DOHH2 (cell line): ENCODE data around the gene CARNS1.
A peak's percentile ranks its signal among the peaks of the same experiment; 100 is the strongest.

Source experiments
- H3F3A ChIP-seq: fragments of 200-600 bp; sonication (generic), shearing (Covaris generic); 2 replicates; pipeline ENCODE4 v1.6.0; 2016; ENCODE audit warnings: antibody characterized with exemption, mild to moderate bottlenecking; ENCODE audit not compliant: control insufficient read depth, insufficient read depth
- H3K27ac ChIP-seq: fragments of 200-600 bp; sonication (generic); 2 replicates; pipeline ENCODE4 v1.5.1; 2014; ENCODE audit warnings: low read depth, mild to moderate bottlenecking, low read length, moderate library complexity
- H3K27me3 ChIP-seq: fragments of 200-600 bp; sonication (generic); 2 replicates; pipeline ENCODE4 v1.6.1; 2014; ENCODE audit warnings: mild to moderate bottlenecking, low read length, mixed read lengths; ENCODE audit not compliant: control insufficient read depth
- H3K36me3 ChIP-seq: fragments of 200-600 bp; sonication (generic); 2 replicates; pipeline ENCODE4 v1.6.1; 2014; ENCODE audit warnings: mild to moderate bottlenecking, low read length, moderate library complexity, mixed read lengths; ENCODE audit not compliant: control insufficient read depth
- H3K4me1 ChIP-seq: fragments of 200-600 bp; sonication (generic); 2 replicates; pipeline ENCODE4 v1.6.1; 2014; ENCODE audit warnings: mild to moderate bottlenecking, low read length, mixed read lengths; ENCODE audit not compliant: control insufficient read depth
- H3K4me2 ChIP-seq: fragments of 200-600 bp; sonication (generic); 2 replicates; pipeline ENCODE4 v1.6.0; 2014; ENCODE audit warnings: mild to moderate bottlenecking, low read length, moderate library complexity
- H3K4me3 ChIP-seq: fragments of 200-600 bp; sonication (generic); 2 replicates; pipeline ENCODE4 v1.5.1; 2014; ENCODE audit warnings: mild to moderate bottlenecking, low read length, mixed read lengths
- H3K79me2 ChIP-seq: fragments of 200-600 bp; sonication (generic); 2 replicates; pipeline ENCODE4 v1.6.1; 2014; ENCODE audit warnings: mild to moderate bottlenecking, low read length, mixed read lengths; ENCODE audit not compliant: control insufficient read depth
- H3K9me2 ChIP-seq: fragments of 200-600 bp; sonication (generic); replicated peaks from 2 replicates; pipeline ENCODE4 v1.6.1; 2014; ENCODE audit warnings: mild to moderate bottlenecking, low read length, mixed read lengths; ENCODE audit not compliant: control insufficient read depth
- H3K9me3 ChIP-seq: fragments of 200-600 bp; sonication (generic); 2 replicates; pipeline ENCODE4 v1.6.1; 2014; ENCODE audit warnings: antibody characterized with exemption, low read length, mixed read lengths; ENCODE audit not compliant: control insufficient read depth, insufficient read depth
- H4K20me1 ChIP-seq: fragments of 200-600 bp; sonication (generic); 2 replicates; pipeline ENCODE4 v1.6.0; 2014; ENCODE audit warnings: low read depth, mild to moderate bottlenecking, antibody characterized with exemption, low read length, moderate library complexity; ENCODE audit not compliant: control insufficient read depth, insufficient read depth
- EZH2phosphoT487 ChIP-seq: fragments of 200-600 bp; sonication (generic); IDR thresholded peaks from 2 replicates; pipeline ENCODE4 v1.6.1; 2017; ENCODE audit warnings: borderline replicate concordance, mild to moderate bottlenecking, antibody characterized with exemption, low read length, moderate library complexity, mixed read lengths
- TF ChIP-seq, protein P1 (sequence below): fragments of 200-600 bp; sonication (generic); IDR thresholded peaks from one replicate; pipeline ENCODE4 v1.5.1; 2014; ENCODE audit warnings: antibody characterized with exemption, mild to moderate bottlenecking, low read depth, low read length; ENCODE audit not compliant: poor library complexity, severe bottlenecking

Gene CARNS1

GRCh38 chr11:67371911-67372320 lies 43.6 kb upstream of the CARNS1 start:
- H3K4me3 ChIP-seq: peak overlapping the region; percentile 96
- TF ChIP-seq EZH2phosphoT487: no peak
- TF ChIP-seq, protein P1, sequence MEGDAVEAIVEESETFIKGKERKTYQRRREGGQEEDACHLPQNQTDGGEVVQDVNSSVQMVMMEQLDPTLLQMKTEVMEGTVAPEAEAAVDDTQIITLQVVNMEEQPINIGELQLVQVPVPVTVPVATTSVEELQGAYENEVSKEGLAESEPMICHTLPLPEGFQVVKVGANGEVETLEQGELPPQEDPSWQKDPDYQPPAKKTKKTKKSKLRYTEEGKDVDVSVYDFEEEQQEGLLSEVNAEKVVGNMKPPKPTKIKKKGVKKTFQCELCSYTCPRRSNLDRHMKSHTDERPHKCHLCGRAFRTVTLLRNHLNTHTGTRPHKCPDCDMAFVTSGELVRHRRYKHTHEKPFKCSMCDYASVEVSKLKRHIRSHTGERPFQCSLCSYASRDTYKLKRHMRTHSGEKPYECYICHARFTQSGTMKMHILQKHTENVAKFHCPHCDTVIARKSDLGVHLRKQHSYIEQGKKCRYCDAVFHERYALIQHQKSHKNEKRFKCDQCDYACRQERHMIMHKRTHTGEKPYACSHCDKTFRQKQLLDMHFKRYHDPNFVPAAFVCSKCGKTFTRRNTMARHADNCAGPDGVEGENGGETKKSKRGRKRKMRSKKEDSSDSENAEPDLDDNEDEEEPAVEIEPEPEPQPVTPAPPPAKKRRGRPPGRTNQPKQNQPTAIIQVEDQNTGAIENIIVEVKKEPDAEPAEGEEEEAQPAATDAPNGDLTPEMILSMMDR: no peak
- H3K36me3 ChIP-seq: peaks cover 22% of the 10 kb centered on the region
- peaks cover 82% of the 10 kb centered on the region for H3K4me1 ChIP-seq
- H3K27ac ChIP-seq: no peak overlapping the region
- peaks cover 73% of the 10 kb centered on the region for H3K79me2 ChIP-seq
- H3K9me2 ChIP-seq: no peaks in the 10 kb centered on the region
- no peaks in the 10 kb centered on the region for H3K27me3 ChIP-seq
- peak overlapping the region; percentile 99 for H3K4me2 ChIP-seq
- H3K9me3 ChIP-seq: no peaks in the 10 kb centered on the region
- peaks cover 15% of the 10 kb centered on the region for H4K20me1 ChIP-seq
- H3F3A ChIP-seq: peaks cover 3% of the 10 kb centered on the region; the same call in 1 of the 2 replicates

DNA sequence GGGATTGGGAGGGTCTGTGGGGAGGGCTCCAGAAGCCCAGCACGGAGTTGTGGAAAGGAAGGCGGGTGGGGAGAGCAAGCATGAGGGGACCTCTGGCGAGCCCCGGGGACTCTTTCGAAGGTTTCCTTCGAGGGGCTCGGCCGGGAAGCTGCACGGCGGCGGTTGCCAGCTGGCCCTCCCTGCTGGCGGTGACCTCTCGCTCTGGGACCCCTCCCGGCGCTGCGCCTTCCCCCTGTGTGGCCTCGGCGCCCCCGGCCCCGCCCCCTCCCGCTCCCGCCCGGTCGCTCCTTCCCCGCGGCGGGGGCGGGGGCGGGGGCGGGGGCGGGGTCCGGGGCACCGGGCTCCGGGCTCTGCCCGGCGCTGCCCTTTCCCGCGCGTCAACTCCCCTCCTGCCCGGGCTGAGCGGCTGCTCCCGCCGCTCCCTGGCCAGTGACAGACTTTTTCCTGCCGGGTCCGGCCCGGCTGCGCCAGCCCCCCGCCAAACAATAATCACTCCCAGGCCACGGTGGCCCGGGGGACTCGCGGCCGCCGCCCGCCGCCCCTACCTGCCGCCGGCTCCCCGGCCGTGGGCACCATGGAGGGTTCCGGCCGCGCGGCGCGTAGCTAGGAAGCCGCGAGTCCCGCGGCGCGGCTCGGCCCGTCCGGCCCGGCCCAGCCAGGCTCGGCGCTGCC lies 43.0 kb upstream of the CARNS1 start:
- peaks cover 82% of the 10 kb centered on the region for H3K4me1 ChIP-seq
- H3K4me3 ChIP-seq: peak overlapping the region; percentile 96
- TF ChIP-seq EZH2phosphoT487: no peak
- TF ChIP-seq, protein P1: no peak
- H3K36me3 ChIP-seq: peaks cover 20% of the 10 kb centered on the region
- no peaks in the 10 kb centered on the region for H3K9me3 ChIP-seq
- H3K27me3 ChIP-seq: no peaks in the 10 kb centered on the region
- peaks cover 3% of the 10 kb centered on the region; the same call in 1 of the 2 replicates for H3F3A ChIP-seq
- H4K20me1 ChIP-seq: peaks cover 15% of the 10 kb centered on the region
- H3K9me2 ChIP-seq: no peaks in the 10 kb centered on the region
- H3K79me2 ChIP-seq: peaks cover 67% of the 10 kb centered on the region
- peak overlapping the region; percentile 86; the same call in 1 of the 2 replicates for H3K27ac ChIP-seq
- peak overlapping the region; percentile 99 for H3K4me2 ChIP-seq

DNA sequence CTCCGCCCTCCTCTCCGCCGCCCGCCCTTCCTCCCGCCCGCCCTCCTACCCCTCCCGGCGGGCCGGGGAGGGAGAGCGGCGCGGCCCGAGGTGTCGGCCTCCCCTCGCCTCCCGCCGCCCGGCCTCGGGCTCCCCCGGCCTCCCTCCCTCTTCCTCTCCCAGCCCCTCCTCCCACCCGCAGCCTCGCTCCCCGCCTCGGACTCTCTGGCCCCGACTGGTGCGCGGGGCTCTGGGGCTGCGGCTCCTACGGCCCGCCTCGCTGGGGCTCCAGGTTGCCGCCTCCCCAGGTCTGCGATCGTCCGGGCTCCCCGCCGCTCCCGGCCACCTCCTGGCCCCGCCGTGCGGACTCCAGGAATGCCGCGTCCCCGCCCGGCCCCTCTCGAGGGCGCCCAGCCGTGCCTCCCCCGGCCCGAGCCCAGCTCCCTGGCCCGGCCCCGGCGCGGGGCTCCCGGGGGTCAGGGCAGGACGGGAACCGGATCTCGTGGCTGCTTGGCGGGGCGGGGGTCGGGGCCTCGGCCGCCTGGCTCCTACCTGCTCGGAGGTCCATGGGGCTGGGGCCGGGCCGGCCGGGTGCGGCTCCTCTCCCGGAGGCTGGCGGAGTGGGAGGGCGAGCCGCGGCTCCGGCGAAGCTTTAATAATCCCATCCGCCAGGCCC lies 42.4 kb upstream of the CARNS1 start, which contains the start of gene CLCF1:
Gene CLCF1, minus strand, starts transcription at position 606 of the 655 bp plus-strand sequence. Its CDS starts 59 bp downstream, at position 547.
- H4K20me1 ChIP-seq: peaks cover 15% of the 10 kb centered on the region
- H3K36me3 ChIP-seq: peaks cover 13% of the 10 kb centered on the region
- H3K4me2 ChIP-seq: peak within 1 kb of the TSS; percentile 99
- H3K4me3 ChIP-seq: peak within 1 kb of the TSS; percentile 96
- H3K9me3 ChIP-seq: no peaks in the 10 kb centered on the region
- H3K27ac ChIP-seq: peak within 1 kb of the TSS; percentile 86
- TF ChIP-seq, protein P1: no peak
- no peak for TF ChIP-seq EZH2phosphoT487
- peaks cover 81% of the 10 kb centered on the region for H3K4me1 ChIP-seq
- no peaks in the 10 kb centered on the region for H3K27me3 ChIP-seq
- H3K79me2 ChIP-seq: peaks cover 61% of the 10 kb centered on the region
- H3K9me2 ChIP-seq: no peaks in the 10 kb centered on the region
- H3F3A ChIP-seq: peaks cover 5% of the 10 kb centered on the region; the same call in 1 of the 2 replicates
